ENCODE results near the gene IRF4. TPM values are rescaled to one million over a fixed set of nuclear protein-coding genes. Genes with fewer than 3 reads are reported as not detected.

IRF4 gene
- total and polyA plus RNA-seq, 11 donors: 0.08 to 4.4 (median 0.30) TPM; not detected in 1

- ATAC-seq: no peak
- intact Hi-C loops (cut with DNase I): no loop called here
Observed at GRCh38 chr6:353642-354614, 37.6 kb upstream of the IRF4 start.

GRCh38 chr6:354631-355280 lies 36.8 kb upstream of the IRF4 start:
- intact Hi-C loops (cut with DNase I): no loop called here
- WGBS, 4 donors: 88 to 91% (median 90%) methylated on average over 15 of the region's 15 CpGs
- no peak for TF ChIP-seq POLR2A (IDR thresholded peaks at IDR 0.05)
- H3K27ac ChIP-seq: no peak overlapping the region
- ATAC-seq (no peak), DNase-seq (no peak)
- peaks cover 0 to 5% (median 0%) of the 10 kb centered on the region in 12 donors for H3K4me1 ChIP-seq
- no peaks in the 10 kb centered on the region for H3K27me3 ChIP-seq
- H3K9me3 ChIP-seq: no peaks in the 10 kb centered on the region
- H3K4me3 ChIP-seq: no peak overlapping the region
- peaks cover 0 to 29% (median 10%) of the 10 kb centered on the region in 9 donors for H3K36me3 ChIP-seq

More at GRCh38 chr6:353642-354614, 37.6 kb upstream of the IRF4 start:
- DNase-seq: no peak
- no peaks in the 10 kb centered on the region for H3K27me3 ChIP-seq
- H3K4me1 ChIP-seq: peaks cover 0 to 5% (median 0%) of the 10 kb centered on the region in 12 donors
- H3K36me3 ChIP-seq: peaks cover 0 to 37% (median 16%) of the 10 kb centered on the region in 9 donors
- TF ChIP-seq POLR2A (IDR thresholded peaks at IDR 0.05): no peak
- TF ChIP-seq CTCF (IDR thresholded peaks at IDR 0.05): no peak
- no peak overlapping the region for H3K4me3 ChIP-seq
- H3K27ac ChIP-seq: no peak overlapping the region
- no peaks in the 10 kb centered on the region for H3K9me3 ChIP-seq
- 86% methylated on average over 18 of the region's 18 CpGs for WGBS, 4 donors

- Histone ChIP-seq H3K4me3 (no peak overlapping the region), H3K9me3 (no peaks in the 10 kb centered on the region), H3K27me3 (no peaks in the 10 kb centered on the region), H3K27ac (no peak overlapping the region), H3K36me3 (peaks cover 0 to 22% (median 4%) of the 10 kb centered on the region in 9 donors), H3K4me1 (peaks cover 0 to 5% (median 0%) of the 10 kb centered on the region in 12 donors)
- no peak for TF ChIP-seq POLR2A (IDR thresholded peaks at IDR 0.05)
- 81 to 85% (median 85%) methylated on average over 9 of the region's 9 CpGs for WGBS, 4 donors
- no peak for ATAC-seq
- DNase-seq: peak in 1 of 5 donors; percentile 34
- intact Hi-C loops (cut with DNase I): no loop called here
Observed at GRCh38 chr6:355373-356208, 36.0 kb upstream of the IRF4 start.

GRCh38 chr6:356828-357251 lies 34.7 kb upstream of the IRF4 start:
- ATAC-seq: peak in 2 of 4 donors; percentile 47 to 60
- intact Hi-C loops (cut with DNase I): no loop called here
- H3K4me3 ChIP-seq: no peak overlapping the region
- H3K27ac ChIP-seq: no peak overlapping the region
- peaks cover 0 to 9% (median 0%) of the 10 kb centered on the region in 9 donors for H3K36me3 ChIP-seq
- DNase-seq: peak in 3 of 5 donors; percentile 50 to 70 (median 66)
- no peaks in the 10 kb centered on the region for H3K27me3 ChIP-seq
- H3K9me3 ChIP-seq: no peaks in the 10 kb centered on the region
- H3K4me1 ChIP-seq: peaks cover 0 to 5% (median 0%) of the 10 kb centered on the region in 12 donors
- TF ChIP-seq CTCF (IDR thresholded peaks at IDR 0.05): no peak
- no peak for TF ChIP-seq POLR2A (IDR thresholded peaks at IDR 0.05)
- WGBS, 4 donors: 68 to 79% (median 71%) methylated on average over 11 of the region's 11 CpGs
